ENCODE results near the gene AJM1. TPM values are rescaled to one million over a fixed set of nuclear protein-coding genes. Genes with fewer than 3 reads are reported as not detected.
A peak's percentile ranks its signal among the peaks of the same experiment; 100 is the strongest.

Gene AJM1
- total RNA-seq, 6 experiments from 2014 or later: 1.7 to 2.8 (median 2.6) TPM

DNA sequence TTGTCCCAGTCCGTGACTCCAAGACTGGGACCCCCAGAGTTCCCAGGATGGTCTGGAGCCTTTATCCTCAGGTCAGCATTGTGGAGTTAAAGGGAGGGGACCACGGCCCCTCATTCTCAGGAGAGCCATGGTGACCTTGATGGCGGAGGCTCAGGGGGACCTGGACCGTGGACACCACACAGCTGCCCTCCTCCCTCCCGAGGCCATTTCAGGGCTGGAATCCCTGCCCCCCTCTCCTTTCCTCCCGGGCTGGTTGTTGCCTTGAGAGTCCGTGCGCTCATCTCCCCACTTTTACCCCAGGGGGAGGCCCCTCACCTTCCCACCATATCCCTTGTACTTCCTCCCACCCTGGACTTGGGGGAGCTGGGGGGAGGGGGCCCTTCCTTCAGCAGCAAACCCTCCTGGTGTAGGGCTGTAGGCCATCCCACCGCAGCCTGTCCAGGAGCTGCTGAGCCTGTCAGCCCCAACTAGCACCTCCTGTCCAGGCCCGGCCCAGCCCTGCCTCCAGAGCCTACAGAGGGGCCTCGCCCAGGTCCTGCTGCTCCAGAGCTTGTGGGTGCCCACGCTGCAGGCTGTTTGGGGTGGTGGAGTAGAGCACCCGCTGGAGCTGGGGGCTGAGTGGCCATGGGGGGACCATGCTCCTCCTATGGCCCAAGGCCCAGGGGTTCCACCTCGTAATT, 14.3 kb upstream of the AJM1 start:
- ATAC-seq (no peak), DNase-seq (peak in 2 of 3 donors; percentile 44 to 48)
- TF ChIP-seq POLR2A (IDR thresholded peaks at IDR 0.05): no peak
- TF ChIP-seq, protein P1, sequence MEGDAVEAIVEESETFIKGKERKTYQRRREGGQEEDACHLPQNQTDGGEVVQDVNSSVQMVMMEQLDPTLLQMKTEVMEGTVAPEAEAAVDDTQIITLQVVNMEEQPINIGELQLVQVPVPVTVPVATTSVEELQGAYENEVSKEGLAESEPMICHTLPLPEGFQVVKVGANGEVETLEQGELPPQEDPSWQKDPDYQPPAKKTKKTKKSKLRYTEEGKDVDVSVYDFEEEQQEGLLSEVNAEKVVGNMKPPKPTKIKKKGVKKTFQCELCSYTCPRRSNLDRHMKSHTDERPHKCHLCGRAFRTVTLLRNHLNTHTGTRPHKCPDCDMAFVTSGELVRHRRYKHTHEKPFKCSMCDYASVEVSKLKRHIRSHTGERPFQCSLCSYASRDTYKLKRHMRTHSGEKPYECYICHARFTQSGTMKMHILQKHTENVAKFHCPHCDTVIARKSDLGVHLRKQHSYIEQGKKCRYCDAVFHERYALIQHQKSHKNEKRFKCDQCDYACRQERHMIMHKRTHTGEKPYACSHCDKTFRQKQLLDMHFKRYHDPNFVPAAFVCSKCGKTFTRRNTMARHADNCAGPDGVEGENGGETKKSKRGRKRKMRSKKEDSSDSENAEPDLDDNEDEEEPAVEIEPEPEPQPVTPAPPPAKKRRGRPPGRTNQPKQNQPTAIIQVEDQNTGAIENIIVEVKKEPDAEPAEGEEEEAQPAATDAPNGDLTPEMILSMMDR (IDR thresholded peaks at IDR 0.05): no peak
- Histone ChIP-seq H3K36me3 (peaks cover 0 to 41% (median 4%) of the 10 kb centered on the region in 4 donors), H3K27me3 (no peaks in the 10 kb centered on the region), H3K4me3 (no peak overlapping the region), H3K4me1 (no peaks in the 10 kb centered on the region), H3K9me3 (no peaks in the 10 kb centered on the region), H3K27ac (no peak overlapping the region)
- no CpG with 5 or more reads among the region's 14 CpGs for WGBS (ENCODE audit: insufficient coverage, low coverage, low lambda C conversion rate, missing lambda C conversion rate)
- intact Hi-C loops (cut with DNase I): no loop called here

DNA sequence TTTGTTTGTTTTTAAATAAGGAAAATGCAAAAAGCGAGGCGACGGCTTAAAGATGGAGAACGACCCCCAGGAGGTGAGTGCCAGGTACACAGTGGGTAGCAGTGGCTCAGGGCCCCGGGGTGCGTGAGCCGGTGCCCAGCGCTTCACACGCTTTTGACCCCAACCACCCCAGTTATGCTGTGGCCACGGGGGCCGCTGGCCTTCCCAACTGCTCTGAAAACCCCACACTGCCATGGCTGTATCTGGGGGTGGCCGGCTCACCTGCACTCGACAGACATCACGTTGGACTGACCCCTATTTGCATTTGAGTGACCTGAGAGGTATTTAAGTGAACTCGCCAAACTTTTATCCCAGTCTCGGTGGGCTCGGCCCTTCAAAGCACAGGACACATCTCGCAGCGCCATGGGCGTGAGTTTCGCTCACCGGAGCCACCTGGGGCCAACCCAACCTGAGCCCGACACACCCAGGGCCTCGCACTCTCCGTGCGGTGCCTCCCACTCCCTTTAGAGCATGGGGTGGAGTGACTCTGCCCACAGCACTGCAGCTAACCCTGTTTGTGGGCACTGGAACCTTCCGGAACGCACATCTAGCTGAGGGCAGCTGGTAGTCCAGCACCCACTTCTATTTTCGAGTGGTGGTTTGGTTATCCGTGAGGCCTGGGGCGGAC, 13.7 kb upstream of the AJM1 start:
- Histone ChIP-seq H3K4me1 (no peaks in the 10 kb centered on the region), H3K27ac (no peak overlapping the region), H3K36me3 (peaks cover 0 to 39% (median 4%) of the 10 kb centered on the region in 4 donors), H3K27me3 (no peaks in the 10 kb centered on the region), H3K4me3 (no peak overlapping the region), H3K9me3 (no peaks in the 10 kb centered on the region)
- no peak for TF ChIP-seq POLR2A (IDR thresholded peaks at IDR 0.05)
- TF ChIP-seq, protein P1 (IDR thresholded peaks at IDR 0.05): no peak
- 89% methylated on average over 8 of the region's 31 CpGs for WGBS (ENCODE audit: insufficient coverage, low coverage, low lambda C conversion rate, missing lambda C conversion rate)
- intact Hi-C loops (cut with DNase I): no loop called here
- no peak for ATAC-seq
- DNase-seq: peak in 1 of 3 donors; percentile 29

DNA sequence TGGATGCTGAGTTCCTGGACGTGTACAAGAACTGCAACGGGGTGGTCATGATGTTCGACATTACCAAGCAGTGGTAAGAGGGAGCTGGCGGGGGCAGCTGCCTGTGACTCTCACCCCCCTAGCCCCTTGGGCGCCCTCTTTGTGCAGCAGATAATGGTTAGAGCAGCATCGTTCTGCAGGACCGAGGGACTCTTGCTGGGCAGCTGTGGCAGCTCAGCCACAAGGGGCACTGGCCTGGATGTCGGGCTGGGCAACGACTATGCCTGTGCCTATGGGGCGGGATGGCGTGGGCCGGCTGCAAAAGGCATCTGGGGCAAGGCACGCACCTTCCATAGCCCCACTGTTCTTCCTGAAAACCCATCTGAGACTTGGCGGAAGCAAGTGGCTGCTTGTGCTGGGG, 12.9 kb upstream of the AJM1 start:
- Histone ChIP-seq H3K4me3 (no peak overlapping the region), H3K27ac (no peak overlapping the region), H3K9me3 (no peaks in the 10 kb centered on the region), H3K27me3 (no peaks in the 10 kb centered on the region), H3K36me3 (peaks cover 0 to 35% (median 4%) of the 10 kb centered on the region in 4 donors), H3K4me1 (no peaks in the 10 kb centered on the region)
- intact Hi-C loops (cut with DNase I): no loop called here
- WGBS (ENCODE audit: insufficient coverage, low coverage, low lambda C conversion rate, missing lambda C conversion rate): no CpG with 5 or more reads among the region's 14 CpGs
- DNase-seq (peak in 1 of 3 donors; percentile 50), ATAC-seq (no peak)
- TF ChIP-seq, protein P1 (IDR thresholded peaks at IDR 0.05): no peak
- TF ChIP-seq POLR2A (IDR thresholded peaks at IDR 0.05): no peak

DNA sequence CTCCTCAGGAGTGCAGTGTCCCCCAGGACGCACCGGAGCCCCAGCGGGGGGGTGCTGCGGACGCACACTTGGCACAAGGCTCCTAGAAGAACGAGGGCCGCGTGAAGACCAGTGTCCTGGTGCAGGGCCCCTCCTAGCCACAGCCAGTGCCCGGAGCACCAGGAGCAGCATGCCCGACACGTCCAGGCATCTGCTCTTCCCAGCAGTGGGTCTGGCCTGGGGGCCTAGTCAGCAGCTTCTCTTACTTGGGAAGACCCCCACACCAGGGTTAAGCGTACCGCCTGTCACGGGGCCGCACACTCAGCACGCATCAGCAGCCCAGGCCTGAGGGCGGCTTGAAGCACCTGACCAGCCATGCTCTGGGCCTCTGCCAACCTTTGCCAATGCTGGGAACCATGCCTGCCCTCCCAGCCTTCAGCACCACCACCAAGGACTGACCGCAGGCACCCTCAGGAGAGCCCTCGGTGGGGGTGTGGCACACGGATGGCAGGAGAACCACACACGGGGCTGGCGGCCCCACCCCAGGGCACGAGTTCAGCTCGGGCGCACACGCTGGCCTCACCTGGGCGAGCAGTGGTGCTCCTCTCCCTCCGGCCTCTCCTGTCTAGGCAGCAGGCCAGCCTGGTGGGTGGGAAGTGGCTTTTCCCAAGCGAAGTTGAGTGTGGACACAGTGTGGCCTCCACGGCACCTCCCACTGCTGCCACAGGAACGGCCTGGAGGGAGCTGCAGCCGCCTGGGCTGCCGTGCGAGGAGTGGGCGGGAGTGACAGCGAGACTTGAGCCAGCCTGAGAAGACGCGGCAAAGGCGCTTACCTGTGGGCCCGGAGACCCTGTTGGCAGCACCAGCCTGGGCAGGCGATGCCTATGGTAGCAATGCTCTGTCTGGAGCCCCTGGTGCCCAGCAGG, 12.0 kb upstream of the AJM1 start:
- DNase-seq (peak in 2 of 3 donors; percentile 47 to 51), ATAC-seq (peak in 1 of 4 donors; percentile 7)
- Histone ChIP-seq H3K4me1 (no peaks in the 10 kb centered on the region), H3K36me3 (peaks cover 0 to 31% (median 4%) of the 10 kb centered on the region in 4 donors), H3K27ac (no peak overlapping the region), H3K4me3 (no peak overlapping the region), H3K9me3 (no peaks in the 10 kb centered on the region), H3K27me3 (no peaks in the 10 kb centered on the region)
- intact Hi-C loops (cut with DNase I): no loop called here
- TF ChIP-seq POLR2A (IDR thresholded peaks at IDR 0.05): no peak
- TF ChIP-seq, protein P1 (IDR thresholded peaks at IDR 0.05): no peak
- 80% methylated on average over 1 of the region's 41 CpGs for WGBS (ENCODE audit: insufficient coverage, low coverage, low lambda C conversion rate, missing lambda C conversion rate)
